Panc1 (cell line): Measurements from ENCODE around the gene MOV10. TPM values are rescaled to one million over a fixed set of nuclear protein-coding genes. Genes with fewer than 3 reads are reported as not detected.
"Not testable (repeated sequence)": the region's sequence is repeated elsewhere in the genome, so short reads cannot be mapped to it uniquely, and the experiment has no call there.

Experiments
- ATAC-seq: fragments of 200-7000 bp; cut with Tn5 transposase; 2 replicates; pipeline ENCODE4 v1.9.1; 2020; ENCODE audit warnings: mild to moderate bottlenecking, moderate library complexity
- BruUV-seq: library from RNA; stranded (reverse); fragments of 400-500 nt; replicated peaks from 2 replicates; lab custom pipeline; 2021; lab: Mats Ljungman, UMichigan
- CTCF ChIA-PET: fragments of 300-600 bp; sonication (Branson Sonifier 250); formaldehyde crosslinking; loops from one replicate; lab custom pipeline; 2022; ENCODE audit warnings: antibody characterized with exemption; lab: Charles Lee
- POLR2A ChIA-PET: fragments of 300-600 bp; sonication (Branson Sonifier 250); formaldehyde crosslinking; loops from one replicate; lab custom pipeline; 2022; ENCODE audit warnings: antibody characterized with exemption; lab: Charles Lee
- DNase-seq: peaks from one replicate; pipeline ENCODE4 v3.0.0-alpha.2; 2010; ENCODE audit warnings: low read depth, low spot score
- H3K27ac ChIP-seq: 2 replicates; pipeline ENCODE4 v1.5.1; 2011; ENCODE audit warnings: mild to moderate bottlenecking, low read length, inconsistent platforms
- H3K27me3 ChIP-seq: fragments of 200-500 bp; sonication (Bioruptor generic); 2 replicates; pipeline ENCODE4 v1.6.0; 2014; ENCODE audit warnings: low read length, inconsistent platforms; ENCODE audit not compliant: control insufficient read depth, insufficient read depth
- H3K36me3 ChIP-seq: fragments of 200-500 bp; sonication (Bioruptor generic); 2 replicates; pipeline ENCODE4 v1.5.1; 2014; ENCODE audit warnings: inconsistent platforms, mild to moderate bottlenecking, low read length, moderate library complexity; ENCODE audit not compliant: control insufficient read depth, insufficient read depth
- H3K4me1 ChIP-seq: 2 replicates; pipeline ENCODE4 v1.5.1; 2011; ENCODE audit warnings: inconsistent platforms, mild to moderate bottlenecking, low read length, moderate library complexity; ENCODE audit not compliant: control insufficient read depth, insufficient read depth
- H3K4me3 ChIP-seq, 2 experiments: 2 replicates each; pipeline ENCODE4 v1.5.1; 2011 to 2012; ENCODE audit warnings: low read depth in 2 of 2, low read length in 2 of 2, mild to moderate bottlenecking in 2 of 2, inconsistent platforms in 1 of 2, moderate library complexity in 1 of 2
- H3K9me3 ChIP-seq: fragments of 200-500 bp; sonication (Bioruptor generic); 2 replicates; pipeline ENCODE4 v1.5.1; 2014; ENCODE audit warnings: low read depth, mild to moderate bottlenecking, inconsistent platforms, low read length, moderate library complexity; ENCODE audit not compliant: control insufficient read depth, insufficient read depth
- CTCF ChIP-seq: fragments of 450-650 bp; IDR thresholded peaks from 2 replicates; pipeline ENCODE4 v1.5.1; 2017; ENCODE audit warnings: mild to moderate bottlenecking
- POLR2AphosphoS5 ChIP-seq: IDR thresholded peaks from 2 replicates; pipeline ENCODE4 v1.6.1; 2012; ENCODE audit warnings: mild to moderate bottlenecking, low read depth, low read length, moderate library complexity
- REST ChIP-seq, 2 experiments: IDR thresholded peaks; 2 replicates each; pipeline ENCODE4 v1.6.1; 2011 to 2012; ENCODE audit warnings: low read depth in 2 of 2, control low read depth in 1 of 2, low read length in 1 of 2, mild to moderate bottlenecking in 1 of 2, moderate library complexity in 1 of 2; ENCODE audit not compliant: insufficient read depth in 1 of 2
- SIN3A ChIP-seq: IDR thresholded peaks from 2 replicates; pipeline ENCODE4 v1.6.1; 2012; ENCODE audit warnings: low read depth, mild to moderate bottlenecking, low read length, moderate library complexity, borderline replicate concordance; ENCODE audit not compliant: insufficient read depth
- TCF7L2 ChIP-seq: IDR thresholded peaks from 2 replicates; pipeline ENCODE4 v1.6.1; 2011; ENCODE audit warnings: mild to moderate bottlenecking, low read depth, low read length, inconsistent platforms
- in situ Hi-C: cut with HindIII; loops from 2 replicates; pipeline ENCODE4 v1.10.0; 2016; ENCODE audit warnings: low sequenced_read_pairs, low pct_unique_long_range_greater_than_20kb
- intact Hi-C: fragments of 100-400 bp; cut with micrococcal nuclease; formaldehyde crosslinking; loops from one replicate; pipeline ENCODE4 v1.10.0; 2022; ENCODE audit not compliant: unreplicated experiment
- total RNA-seq: library from RNA; stranded (reverse); gene quantifications from one replicate; pipeline ENCODE4 v1.2.1, GENCODE V29; 2021; ENCODE audit not compliant: unreplicated experiment

Gene MOV10
- total RNA-seq, 1 experiment from 2014 or later, result 106 TPM

- no peak for ATAC-seq
- POLR2A ChIA-PET, result no interaction called here
These were observed 48.4 kb downstream of the MOV10 start for GRCh38 chr1:112722601-112723510.

DNA sequence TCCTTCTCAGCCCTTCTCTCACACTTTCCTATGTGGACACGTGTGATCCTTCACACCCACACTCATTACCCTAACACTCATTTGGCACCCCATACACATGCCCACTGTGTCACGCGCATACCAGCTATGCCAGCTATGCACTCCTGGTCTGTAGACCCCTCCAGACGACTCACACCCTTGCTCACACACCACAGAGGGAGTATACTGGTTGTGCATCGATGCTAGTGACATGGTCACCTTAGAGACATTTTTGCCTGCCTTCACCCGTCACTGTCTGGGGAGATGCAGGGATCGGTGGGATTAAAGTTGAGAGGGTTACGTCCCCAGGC is 49.0 kb downstream of the MOV10 start:
- TF ChIP-seq SIN3A, result no peak
- TF ChIP-seq POLR2AphosphoS5, result no peak
- TF ChIP-seq CTCF, result no peak
- TF ChIP-seq REST (IDR thresholded peaks at IDR 0.05; ENCODE audit: insufficient read depth in 1 of 2, low read depth in 2 of 2, low read length in 1 of 2), result no peak
- TF ChIP-seq TCF7L2, result no peak
- Histone ChIP-seq H3K4me3 (no peak overlapping the region), H3K4me1 (no peaks in the 10 kb centered on the region), H3K27me3 (no peaks in the 10 kb centered on the region), H3K9me3 (no peaks in the 10 kb centered on the region), H3K27ac (no peak overlapping the region), H3K36me3 (no peaks in the 10 kb centered on the region)
- in situ Hi-C loops, result no loop called here
- DNase-seq (no peak), ATAC-seq (no peak)
- ChIA-PET POLR2A (no interaction called here), CTCF (no interaction called here)
- no TSS peak for BruUV-seq
- intact Hi-C loops, result no loop called here

More at GRCh38 chr1:112722601-112723510, 48.4 kb downstream of the MOV10 start:
- Histone ChIP-seq H3K9me3 (no peaks in the 10 kb centered on the region), H3K36me3 (no peaks in the 10 kb centered on the region), H3K27ac (no peak overlapping the region), H3K4me1 (no peaks in the 10 kb centered on the region), H3K27me3 (no peaks in the 10 kb centered on the region), H3K4me3 (no peak overlapping the region)
- TF ChIP-seq SIN3A (no peak), TCF7L2 (no peak), CTCF (no peak), POLR2AphosphoS5 (no peak), REST (IDR thresholded peaks at IDR 0.05; ENCODE audit: insufficient read depth in 1 of 2, low read depth in 2 of 2, low read length in 1 of 2) (no peak)
- in situ Hi-C loops, result no loop called here
- BruUV-seq, result no TSS peak
- intact Hi-C loops, result no loop called here
- no peak for DNase-seq
- CTCF ChIA-PET, result interaction anchor here (1.2 kb wide), 1 partner anchor 350 kb away, joined by 4 read pairs; the partner anchor contains the start of gene LRIG2

GRCh38 chr1:112724240-112724639 is 49.8 kb downstream of the MOV10 start:
- H3K36me3 ChIP-seq, BruUV-seq, DNase-seq, H3K27me3 ChIP-seq, intact Hi-C loops, H3K9me3 ChIP-seq, H3K4me3 ChIP-seq, ATAC-seq, in situ Hi-C loops, POLR2A ChIA-PET, H3K4me1 ChIP-seq, CTCF ChIA-PET, H3K27ac ChIP-seq: not testable (repeated sequence)
